Measurements from ENCODE around the gene IQCK. TPM values are rescaled to one million over a fixed set of nuclear protein-coding genes. Genes with fewer than 3 reads are reported as not detected.

Gene IQCK
- total RNA-seq, 1 experiment from 2014 or later = 24.1 TPM

DNA sequence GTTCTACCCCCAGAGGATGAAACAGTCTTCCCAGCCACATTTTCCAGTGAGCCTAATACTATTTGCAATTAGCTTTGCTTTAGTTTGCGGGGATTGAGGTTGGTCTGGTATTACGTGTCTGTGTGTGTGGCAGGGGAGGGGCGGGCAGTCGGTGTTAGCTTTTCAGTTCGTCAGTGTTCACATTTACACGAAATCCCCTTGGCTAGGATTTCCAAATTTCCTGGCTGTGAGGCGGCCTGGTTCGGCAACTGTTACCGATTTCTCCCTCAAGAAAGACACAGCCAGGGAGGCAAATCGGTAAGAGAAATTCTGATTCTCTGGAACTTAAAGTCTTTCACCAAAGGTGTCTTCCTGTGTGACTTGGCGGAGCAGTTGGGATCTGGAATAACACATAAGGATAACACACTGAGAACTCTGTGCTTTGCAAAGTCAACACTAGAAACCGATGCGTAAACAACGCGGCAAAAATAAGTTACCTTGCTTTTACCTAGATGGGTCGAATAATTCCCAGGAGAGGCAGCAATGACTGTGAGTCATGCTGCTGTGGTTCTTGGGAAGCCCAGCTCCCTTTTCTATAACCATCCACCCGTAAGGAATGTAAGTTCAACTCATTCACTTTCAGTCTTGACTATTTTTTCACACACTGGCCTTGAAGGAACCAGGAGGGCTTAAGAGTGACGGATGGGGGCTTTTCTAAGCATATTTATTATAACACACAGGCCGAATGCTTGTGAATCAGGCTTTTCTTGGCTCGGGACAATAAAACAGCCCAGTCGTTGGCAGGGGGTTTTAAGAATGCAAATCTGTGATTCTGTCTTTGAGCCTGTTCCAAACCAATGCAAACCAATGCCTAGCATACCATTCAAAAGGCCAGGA lies 142.3 kb downstream of the IQCK start:
- peak; percentile 77 for DNase-seq (ENCODE audit: low read depth)
- in situ Hi-C loops (cut with HindIII; ENCODE audit: low pct_unique_long_range_greater_than_20kb, low sequenced_read_pairs) = no loop called here

DNA sequence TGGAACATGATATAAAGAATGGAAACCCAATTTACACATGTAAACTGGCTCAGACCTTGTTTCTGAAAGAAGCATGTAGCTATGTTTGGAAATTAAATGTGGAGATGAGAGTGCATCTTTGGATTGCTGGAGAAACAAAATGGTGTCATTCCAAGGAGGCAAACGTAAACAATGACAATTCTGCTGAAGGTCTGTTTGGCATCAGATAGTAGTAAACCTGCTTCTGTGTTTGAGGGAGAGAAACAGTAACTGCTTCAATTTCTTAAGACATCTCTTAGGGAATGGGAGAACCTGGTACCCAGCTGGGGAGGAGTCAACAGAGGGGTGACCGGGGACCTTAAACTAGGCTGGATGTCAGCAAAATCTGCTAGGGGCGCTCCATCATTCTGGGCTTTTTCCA lies 143.1 kb downstream of the IQCK start:
- in situ Hi-C loops (cut with HindIII; ENCODE audit: low pct_unique_long_range_greater_than_20kb, low sequenced_read_pairs) = no loop called here
- no peak for DNase-seq (ENCODE audit: low read depth)

DNA sequence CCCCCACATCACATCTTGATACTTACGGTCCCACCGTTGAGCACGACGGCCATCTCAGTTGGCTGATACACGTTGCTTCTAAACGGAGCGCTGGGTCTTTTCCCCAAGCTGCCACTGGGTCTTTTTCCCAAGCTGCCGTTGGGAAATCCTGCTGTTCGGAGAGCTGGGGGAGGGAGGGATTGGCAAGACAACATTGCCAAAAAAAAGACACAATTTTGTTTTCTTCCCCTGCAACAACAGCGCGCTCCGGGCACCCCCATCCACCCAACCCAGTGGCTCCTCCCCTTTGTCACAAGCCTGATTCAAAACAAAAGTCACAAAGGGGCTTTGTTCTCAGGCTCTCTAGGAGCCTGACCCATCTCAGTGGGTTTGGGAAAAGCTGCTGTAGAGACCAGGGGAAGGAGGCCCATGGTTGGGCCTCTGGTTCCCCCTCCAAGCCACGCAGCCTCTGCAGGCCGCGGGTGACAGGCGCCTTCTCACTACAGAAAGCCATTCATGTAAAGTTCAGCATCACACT lies 143.8 kb downstream of the IQCK start:
- no peak for DNase-seq (ENCODE audit: low read depth)
- in situ Hi-C loops (cut with HindIII; ENCODE audit: low pct_unique_long_range_greater_than_20kb, low sequenced_read_pairs) = no loop called here

DNA sequence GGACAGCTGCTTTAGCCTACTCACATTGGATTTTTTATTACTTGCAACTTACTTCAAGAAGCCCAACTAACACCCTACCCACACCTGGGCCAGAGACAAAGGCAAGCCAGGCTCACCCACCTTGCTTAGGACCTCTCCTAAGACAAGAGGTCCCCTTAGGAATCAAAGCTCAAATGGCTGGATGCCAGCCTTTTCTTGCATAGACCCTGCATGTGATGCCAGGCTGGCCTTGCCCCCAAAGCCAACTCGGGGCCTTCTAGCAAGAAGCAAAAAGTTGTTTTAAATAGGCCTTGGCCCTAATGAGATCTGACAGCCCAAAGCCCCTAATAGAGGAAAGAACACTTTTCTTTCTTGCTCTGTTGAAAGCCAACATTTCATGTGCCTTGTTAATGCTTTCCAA lies 145.9 kb downstream of the IQCK start:
- no peak for DNase-seq (ENCODE audit: low read depth)
- in situ Hi-C loops (cut with HindIII; ENCODE audit: low pct_unique_long_range_greater_than_20kb, low sequenced_read_pairs) = no loop called here

DNA sequence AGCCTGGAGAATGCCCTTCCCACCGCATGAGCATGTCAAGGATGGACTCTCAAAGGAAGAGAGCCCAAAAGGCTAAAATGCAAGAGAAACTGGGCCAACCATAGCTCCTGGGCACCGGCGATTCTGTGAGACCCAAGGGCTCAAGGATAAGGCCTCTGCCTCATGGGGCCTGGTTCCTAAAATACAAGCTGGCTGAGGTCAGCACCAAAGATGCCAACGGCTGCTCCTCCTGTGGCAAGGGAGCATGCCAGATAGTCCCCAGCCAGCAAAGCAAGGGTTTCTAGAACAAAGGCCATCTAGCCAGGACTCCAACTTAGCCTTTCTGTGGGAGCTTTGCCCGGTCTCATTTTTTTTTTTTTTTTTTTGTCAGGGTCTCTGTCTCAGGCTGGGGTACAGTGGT lies 146.5 kb downstream of the IQCK start:
- in situ Hi-C loops (cut with HindIII; ENCODE audit: low pct_unique_long_range_greater_than_20kb, low sequenced_read_pairs) = no loop called here

DNA sequence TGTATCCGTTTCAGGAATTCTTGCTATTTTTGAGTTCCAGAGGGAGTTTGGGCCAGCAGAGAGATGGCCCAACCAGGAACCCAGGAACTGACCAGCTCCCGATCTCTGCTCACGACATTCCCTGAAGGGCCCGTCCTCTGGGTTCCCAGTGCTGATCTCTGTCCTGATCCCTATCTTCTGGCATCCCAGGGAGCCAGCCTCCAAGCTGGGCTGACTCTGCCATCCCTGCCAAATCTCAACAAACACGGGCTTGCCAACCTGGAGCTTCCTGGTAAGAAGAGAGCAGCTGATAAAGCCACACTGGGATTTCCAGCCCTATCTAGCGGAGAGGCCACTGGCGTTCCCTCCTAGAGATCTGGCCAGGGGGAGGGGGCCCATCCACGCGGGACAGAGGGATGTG lies 150.3 kb downstream of the IQCK start:
- in situ Hi-C loops (cut with HindIII; ENCODE audit: low pct_unique_long_range_greater_than_20kb, low sequenced_read_pairs) = no loop called here
- no peak for DNase-seq (ENCODE audit: low read depth)

More for the DNA sequence above, 146.5 kb downstream of the IQCK start:
- DNase-seq (ENCODE audit: low read depth) = no peak

DNA sequence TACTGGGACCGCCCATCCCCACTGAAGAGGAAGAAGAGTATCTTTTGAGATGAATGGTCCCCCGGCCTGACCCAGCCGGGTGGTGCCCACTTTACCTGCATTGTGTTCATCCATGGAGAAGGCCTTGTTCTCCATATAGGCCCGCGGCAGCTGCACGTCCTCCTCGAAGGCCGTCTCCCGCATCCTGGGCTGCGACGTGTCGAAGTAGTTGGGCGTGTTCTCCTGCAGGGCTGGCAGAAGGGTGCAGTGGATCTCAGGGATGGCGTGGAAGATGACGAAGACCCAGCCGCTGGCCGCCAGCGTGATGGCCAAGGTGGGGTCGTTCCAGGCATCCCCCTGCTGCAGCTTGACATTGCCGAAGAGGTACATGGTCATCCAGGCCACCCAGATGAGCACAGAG lies 153.7 kb downstream of the IQCK start:
- no peak for DNase-seq (ENCODE audit: low read depth)
- in situ Hi-C loops (cut with HindIII; ENCODE audit: low pct_unique_long_range_greater_than_20kb, low sequenced_read_pairs) = no loop called here

DNA sequence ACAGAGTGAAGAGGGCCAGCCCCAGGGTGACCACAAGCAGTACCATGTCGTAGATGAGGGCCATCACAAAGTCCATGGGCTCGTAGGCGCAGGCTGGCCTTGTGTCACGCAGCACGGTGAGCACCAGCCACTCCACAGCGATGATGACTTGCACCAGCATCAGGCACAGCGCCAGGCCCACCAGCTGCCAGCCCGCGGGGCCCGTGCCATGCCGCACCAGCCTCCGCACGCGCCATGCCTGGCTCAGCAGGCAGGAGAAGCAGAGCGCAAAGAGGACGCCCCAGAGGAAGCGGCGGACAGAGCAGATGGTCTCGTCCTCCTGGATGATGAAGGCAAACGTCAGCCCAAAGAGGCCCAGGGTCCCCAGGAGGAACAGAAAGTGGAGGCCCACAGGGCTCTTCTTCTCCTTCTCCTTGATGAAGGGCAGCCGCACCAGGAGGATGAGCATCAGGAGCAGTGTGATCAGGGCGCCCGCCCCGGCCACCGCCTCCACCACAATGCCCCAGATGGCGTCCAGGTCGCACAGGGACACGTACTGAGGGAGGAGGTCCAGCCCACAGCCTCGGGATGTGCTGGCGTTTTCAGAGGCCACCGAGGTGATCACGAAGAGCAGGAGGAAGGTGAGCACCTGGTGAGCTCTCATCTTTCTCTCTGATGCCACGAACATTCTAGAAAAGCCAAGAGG lies 154.2 kb downstream of the IQCK start:
- DNase-seq (ENCODE audit: low read depth) = no peak

DNA sequence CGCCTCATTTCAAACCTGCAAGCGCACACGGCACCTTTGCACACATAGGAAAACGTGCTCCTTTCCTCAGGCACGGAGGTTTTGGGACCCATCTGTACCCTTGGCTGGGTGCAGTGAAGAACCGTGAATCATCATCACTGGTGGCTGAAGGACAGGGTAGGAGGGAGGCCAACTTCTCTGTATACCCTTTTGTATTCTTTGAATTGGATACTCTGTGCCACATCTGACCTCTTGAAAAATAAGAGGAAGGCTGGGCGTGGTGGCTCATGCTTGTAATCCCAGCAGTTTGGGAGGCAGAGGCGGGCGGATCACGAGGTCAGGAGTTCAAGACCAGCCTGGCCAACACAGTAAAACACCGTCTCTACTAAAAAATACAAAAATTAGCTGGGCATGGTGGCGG lies 154.9 kb downstream of the IQCK start:
- in situ Hi-C loops (cut with HindIII; ENCODE audit: low pct_unique_long_range_greater_than_20kb, low sequenced_read_pairs) = no loop called here
- DNase-seq (ENCODE audit: low read depth) = no peak

More for the DNA sequence above, 154.2 kb downstream of the IQCK start:
- in situ Hi-C loops (cut with HindIII; ENCODE audit: low pct_unique_long_range_greater_than_20kb, low sequenced_read_pairs) = no loop called here

DNA sequence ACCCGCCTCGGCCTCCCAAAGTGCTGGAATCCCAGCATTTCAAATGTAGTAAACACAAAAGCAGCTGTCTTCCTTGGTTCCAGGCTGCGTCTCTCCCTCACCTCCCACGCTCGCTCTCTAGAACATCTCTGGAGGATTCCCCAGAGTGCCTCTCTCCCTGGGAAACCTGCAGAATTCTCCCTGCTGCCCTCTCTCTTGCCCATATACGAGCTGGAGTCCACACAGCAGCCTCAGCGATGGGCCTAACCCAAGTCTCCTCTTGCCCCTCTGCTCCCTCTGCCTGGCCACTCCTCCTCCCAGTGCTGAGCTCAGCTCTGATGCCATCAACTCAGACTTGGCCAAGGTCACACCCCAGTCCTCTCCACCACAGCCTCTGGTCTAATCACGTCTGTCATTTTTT lies 156.0 kb downstream of the IQCK start:
- DNase-seq (ENCODE audit: low read depth) = no peak
- in situ Hi-C loops (cut with HindIII; ENCODE audit: low pct_unique_long_range_greater_than_20kb, low sequenced_read_pairs) = no loop called here

DNA sequence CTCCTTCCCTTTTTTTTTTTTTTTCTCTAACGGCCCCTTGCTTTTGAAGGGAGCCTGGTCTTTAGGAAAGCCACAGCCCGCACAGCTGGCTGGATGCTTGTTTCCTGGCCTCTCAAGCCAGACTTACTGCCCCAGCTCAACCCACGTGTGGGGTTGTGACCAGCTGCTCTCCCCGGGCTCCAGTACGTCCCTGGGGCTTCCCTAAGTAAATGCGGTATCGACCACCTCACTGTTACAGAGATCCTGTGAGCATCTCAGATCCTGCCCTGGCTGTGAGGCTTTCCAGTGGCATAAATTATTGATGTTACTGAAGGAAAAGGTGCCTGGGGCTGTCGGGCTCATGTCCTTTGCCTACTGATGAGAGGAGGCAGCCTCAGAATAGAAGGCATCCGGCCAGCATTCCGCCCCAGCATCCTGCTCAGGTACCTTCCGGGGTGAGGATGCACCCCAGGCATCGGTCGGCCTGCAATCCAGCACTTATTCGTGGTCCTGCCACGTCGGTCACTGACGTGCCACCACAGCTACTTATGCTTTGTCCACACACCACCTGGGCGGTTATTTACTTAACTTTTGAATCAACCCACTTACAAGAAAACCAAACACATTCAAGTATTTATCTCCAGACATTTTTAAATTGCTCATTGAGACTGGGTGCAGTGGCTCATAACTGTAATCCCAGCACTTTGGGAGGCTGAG lies 156.9 kb downstream of the IQCK start:
- in situ Hi-C loops (cut with HindIII; ENCODE audit: low pct_unique_long_range_greater_than_20kb, low sequenced_read_pairs) = no loop called here
- DNase-seq (ENCODE audit: low read depth) = no peak

DNA sequence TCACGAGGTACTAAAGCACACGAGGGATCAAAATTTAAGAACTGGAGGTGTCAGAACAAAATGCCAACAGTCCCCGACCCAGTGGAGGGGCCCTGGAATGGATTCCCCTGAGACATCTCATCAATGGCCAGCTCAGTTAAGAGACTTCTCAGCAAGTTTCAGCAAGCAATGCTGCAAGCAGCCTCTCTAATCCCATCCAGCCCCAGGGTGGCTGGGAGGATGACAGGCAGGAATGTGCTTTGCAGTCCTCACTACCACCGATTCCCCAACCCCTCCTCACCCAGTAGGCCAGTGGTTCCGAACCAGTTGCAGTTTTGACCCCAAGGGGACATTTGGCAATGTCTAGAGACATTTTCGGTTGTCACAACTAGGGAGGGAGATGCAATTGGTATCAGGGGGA lies 157.8 kb downstream of the IQCK start:
- in situ Hi-C loops (cut with HindIII; ENCODE audit: low pct_unique_long_range_greater_than_20kb, low sequenced_read_pairs) = no loop called here

DNA sequence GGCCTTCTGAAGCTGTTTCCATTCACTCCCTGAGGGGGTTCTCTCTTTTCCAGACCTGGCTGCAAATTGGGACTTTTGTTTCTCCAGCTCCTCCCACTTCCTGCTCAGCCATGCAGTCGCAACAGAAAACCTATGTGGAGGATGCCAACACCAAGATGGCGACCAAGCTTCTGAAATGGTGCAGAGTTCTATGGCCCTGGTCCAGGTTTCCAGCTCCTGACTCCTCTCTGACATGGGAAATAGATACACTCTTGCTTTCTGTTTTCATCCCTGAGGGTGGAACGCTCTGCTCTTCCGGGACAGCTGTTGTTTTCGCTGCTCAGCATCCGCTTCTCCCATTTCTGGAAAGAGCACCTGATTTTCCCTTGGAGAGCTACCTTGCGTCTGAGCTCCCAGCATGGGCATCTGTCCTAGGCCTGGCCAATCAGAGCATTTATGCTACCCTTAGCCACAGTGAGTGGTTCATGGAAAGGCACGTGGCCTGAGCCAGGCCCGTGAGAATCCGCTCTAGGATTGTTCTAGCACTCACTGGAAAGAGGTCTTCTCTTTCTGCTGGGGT lies 158.5 kb downstream of the IQCK start:
- in situ Hi-C loops (cut with HindIII; ENCODE audit: low pct_unique_long_range_greater_than_20kb, low sequenced_read_pairs) = no loop called here
- no peak for DNase-seq (ENCODE audit: low read depth)

More for the DNA sequence above, 157.8 kb downstream of the IQCK start:
- no peak for DNase-seq (ENCODE audit: low read depth)

DNA sequence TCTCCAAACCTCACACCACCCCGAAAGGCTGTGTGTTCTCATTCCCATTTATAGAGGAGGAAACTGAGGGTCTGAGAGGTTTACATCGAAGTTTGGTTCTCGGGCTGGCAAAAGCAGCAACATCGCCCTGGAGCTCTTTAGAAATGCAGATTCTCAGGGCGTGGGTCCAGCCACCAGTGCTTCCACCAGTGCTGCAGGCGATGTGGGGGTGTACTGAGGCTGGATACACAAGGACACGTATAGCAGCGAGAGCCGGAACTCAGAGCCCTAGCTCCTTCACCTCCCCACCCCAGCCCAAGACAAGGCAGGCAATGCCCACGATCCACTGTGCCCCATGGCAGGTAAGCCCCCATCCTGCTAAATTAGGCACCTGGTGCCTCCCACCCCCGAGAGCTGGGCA lies 160.7 kb downstream of the IQCK start:
- no peak for DNase-seq (ENCODE audit: low read depth)
- in situ Hi-C loops (cut with HindIII; ENCODE audit: low pct_unique_long_range_greater_than_20kb, low sequenced_read_pairs) = no loop called here

DNA sequence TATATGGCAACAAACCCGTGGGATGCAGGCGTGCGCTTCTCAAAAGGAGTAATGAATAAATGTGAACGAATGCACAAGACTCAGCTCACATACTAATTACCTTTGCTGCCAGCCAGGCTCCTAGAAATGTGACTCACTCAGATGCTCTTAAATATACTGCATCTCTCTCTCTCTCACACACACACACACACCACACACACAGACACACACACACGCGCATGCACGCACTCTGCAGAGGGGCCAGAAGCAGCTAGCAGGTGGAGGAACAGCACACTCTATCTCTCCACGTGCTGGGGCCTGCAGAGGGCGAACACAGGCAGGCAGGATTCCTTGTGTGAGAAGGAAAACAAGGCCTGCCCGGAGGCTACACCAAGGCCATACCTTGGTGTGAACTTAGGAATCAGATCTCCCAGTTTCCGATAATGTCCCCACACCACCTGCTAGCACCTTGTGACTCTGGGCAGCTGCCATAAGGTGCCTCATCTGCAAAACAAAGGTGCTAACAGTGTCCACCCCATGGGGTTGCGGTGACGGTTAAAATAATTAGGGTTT lies 161.2 kb downstream of the IQCK start:
- peak; percentile 89 for DNase-seq (ENCODE audit: low read depth)
- in situ Hi-C loops (cut with HindIII; ENCODE audit: low pct_unique_long_range_greater_than_20kb, low sequenced_read_pairs) = no loop called here

DNA sequence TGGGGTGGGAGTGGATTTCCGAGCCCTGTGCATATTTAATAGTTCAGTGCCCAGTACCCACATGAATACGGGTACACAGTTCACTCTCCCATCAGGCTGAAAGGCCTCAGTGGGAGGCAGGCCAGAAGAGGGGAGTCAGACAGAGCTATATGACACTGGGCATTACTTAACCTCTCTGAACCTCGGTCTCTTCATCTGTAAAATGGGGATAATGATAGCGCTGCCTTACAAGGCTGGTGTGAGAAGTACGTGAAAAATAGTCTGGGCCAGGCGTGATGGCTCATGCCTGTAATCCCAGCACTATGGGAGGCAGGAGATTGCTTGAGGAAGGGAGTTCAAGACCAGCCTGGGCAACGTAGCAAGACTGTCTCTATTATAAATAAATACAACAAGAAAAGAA lies 163.0 kb downstream of the IQCK start:
- in situ Hi-C loops (cut with HindIII; ENCODE audit: low pct_unique_long_range_greater_than_20kb, low sequenced_read_pairs) = no loop called here
- DNase-seq (ENCODE audit: low read depth) = no peak

DNA sequence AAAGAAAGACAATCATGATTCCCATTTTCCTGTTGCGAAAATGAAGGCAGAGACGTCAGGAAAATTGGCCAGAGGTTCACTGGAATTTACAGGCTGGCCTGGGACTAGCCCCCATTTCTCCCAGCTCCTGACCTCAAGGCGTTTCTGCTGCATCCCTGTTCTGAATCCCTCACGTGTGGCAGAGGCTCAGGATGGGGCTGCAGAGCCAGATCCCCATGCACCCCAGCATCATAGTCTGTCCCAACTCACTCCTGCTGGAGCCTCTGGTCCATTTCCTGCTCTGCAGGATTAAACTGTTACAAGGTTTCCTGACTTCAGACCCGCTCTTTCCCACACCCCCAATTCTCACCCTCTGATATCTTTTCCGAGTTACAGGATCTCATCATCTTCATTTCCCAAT lies 163.7 kb downstream of the IQCK start:
- in situ Hi-C loops (cut with HindIII; ENCODE audit: low pct_unique_long_range_greater_than_20kb, low sequenced_read_pairs) = no loop called here
- DNase-seq (ENCODE audit: low read depth) = no peak

DNA sequence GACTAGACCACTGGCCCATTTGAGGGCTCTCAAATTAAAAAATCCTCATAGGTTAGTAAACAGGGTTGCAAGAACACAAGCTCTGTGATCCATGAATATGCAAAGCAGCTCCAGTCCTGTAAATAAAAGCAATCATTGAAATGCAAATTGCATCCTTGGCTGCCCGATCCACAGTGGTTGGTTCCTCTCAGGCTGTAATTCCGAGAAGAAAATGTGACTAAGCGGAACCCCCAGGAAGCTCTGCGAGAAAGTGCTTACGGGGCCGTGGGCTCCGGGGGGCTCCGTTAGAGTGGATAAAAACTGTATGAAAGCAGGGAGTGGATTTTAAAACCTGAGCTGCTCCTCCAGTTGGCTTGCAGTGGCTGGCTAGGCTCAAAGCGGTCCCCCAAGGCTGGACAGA lies 164.1 kb downstream of the IQCK start:
- DNase-seq (ENCODE audit: low read depth) = no peak
- in situ Hi-C loops (cut with HindIII; ENCODE audit: low pct_unique_long_range_greater_than_20kb, low sequenced_read_pairs) = no loop called here
